WERI-Rb-1 (cell line): ENCODE measurements around the gene BCAP31.
A peak's percentile ranks its signal among the peaks of the same experiment; 100 is the strongest.

ENCODE experiments used
- DNase-seq: peaks from one replicate; pipeline ENCODE4 v3.0.0-alpha.2; 2020
- H3K27ac ChIP-seq: fragments of 250-450 bp; sonication (Bioruptor Pico); 2 replicates; pipeline ENCODE4 v1.5.1; 2020; ENCODE audit warnings: mild to moderate bottlenecking, moderate library complexity
- H3K27me3 ChIP-seq: fragments of 250-450 bp; sonication (Bioruptor Pico); 2 replicates; pipeline ENCODE4 v1.5.1; 2021; ENCODE audit warnings: mild to moderate bottlenecking, low read depth, moderate library complexity; ENCODE audit not compliant: insufficient read depth, severe bottlenecking
- H3K36me3 ChIP-seq: fragments of 250-450 bp; sonication (Bioruptor Pico); 2 replicates; pipeline ENCODE4 v1.5.1; 2020; ENCODE audit warnings: mild to moderate bottlenecking, moderate library complexity
- H3K4me3 ChIP-seq: 2 replicates; pipeline ENCODE4 v1.5.1; 2011; ENCODE audit warnings: low read depth, mild to moderate bottlenecking, control low read depth, low read length
- H3K9me3 ChIP-seq: fragments of 250-450 bp; sonication (Bioruptor Pico); 2 replicates; pipeline ENCODE4 v1.5.1; 2021; ENCODE audit warnings: mild to moderate bottlenecking, moderate library complexity; ENCODE audit not compliant: severe bottlenecking
- TF ChIP-seq, protein P1 (sequence below): IDR thresholded peaks from 2 replicates; pipeline ENCODE4 v1.5.1; 2011; ENCODE audit warnings: low read depth, mild to moderate bottlenecking, control low read depth, inconsistent platforms, low read length

Gene BCAP31

GRCh38 chrX:153770601-153771414 is 46.6 kb upstream of the BCAP31 start:
- peak; percentile 7 for DNase-seq
- TF ChIP-seq, protein P1, sequence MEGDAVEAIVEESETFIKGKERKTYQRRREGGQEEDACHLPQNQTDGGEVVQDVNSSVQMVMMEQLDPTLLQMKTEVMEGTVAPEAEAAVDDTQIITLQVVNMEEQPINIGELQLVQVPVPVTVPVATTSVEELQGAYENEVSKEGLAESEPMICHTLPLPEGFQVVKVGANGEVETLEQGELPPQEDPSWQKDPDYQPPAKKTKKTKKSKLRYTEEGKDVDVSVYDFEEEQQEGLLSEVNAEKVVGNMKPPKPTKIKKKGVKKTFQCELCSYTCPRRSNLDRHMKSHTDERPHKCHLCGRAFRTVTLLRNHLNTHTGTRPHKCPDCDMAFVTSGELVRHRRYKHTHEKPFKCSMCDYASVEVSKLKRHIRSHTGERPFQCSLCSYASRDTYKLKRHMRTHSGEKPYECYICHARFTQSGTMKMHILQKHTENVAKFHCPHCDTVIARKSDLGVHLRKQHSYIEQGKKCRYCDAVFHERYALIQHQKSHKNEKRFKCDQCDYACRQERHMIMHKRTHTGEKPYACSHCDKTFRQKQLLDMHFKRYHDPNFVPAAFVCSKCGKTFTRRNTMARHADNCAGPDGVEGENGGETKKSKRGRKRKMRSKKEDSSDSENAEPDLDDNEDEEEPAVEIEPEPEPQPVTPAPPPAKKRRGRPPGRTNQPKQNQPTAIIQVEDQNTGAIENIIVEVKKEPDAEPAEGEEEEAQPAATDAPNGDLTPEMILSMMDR: no peak
- Histone ChIP-seq H3K4me3 (no peak overlapping the region), H3K9me3 (no peaks in the 10 kb centered on the region), H3K36me3 (no peaks in the 10 kb centered on the region), H3K27ac (no peak overlapping the region), H3K27me3 (peaks cover 27% of the 10 kb centered on the region)

DNA sequence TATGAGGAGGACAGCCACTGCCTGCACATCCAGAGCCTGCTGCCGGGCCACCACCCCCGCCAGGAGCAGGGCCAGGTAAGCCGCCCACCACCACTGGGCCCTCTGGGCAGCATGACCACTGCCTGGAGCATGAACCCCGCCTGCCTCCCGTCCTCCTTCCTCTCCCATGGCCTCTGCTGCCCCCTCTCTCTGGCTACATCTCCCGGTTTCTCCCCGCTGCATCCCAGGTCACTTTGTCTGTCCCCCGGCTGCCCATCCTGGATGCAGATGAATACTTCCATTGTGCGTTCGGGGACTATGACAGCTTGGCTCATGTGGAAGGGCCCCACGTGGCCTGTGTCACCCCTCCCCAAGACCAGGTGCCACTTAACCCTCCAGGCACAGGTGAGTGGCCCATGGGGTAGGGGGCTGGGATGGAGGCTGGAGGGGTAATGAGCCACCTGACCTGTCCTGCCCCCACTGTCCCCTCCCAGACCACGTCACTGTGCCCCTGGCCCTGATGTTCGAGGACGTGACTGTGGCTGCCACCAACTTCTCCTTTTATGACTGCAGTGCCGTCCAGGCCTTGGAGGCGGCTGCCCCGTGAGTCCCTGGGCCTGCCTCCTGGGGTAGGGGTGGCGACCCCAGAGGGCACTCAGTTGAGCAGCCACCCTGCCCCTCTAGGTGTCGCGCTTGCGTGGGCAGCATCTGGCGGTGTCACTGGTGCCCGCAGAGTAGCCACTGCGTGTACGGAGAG is 45.8 kb upstream of the BCAP31 start:
- H3K4me3 ChIP-seq: no peak overlapping the region
- H3K9me3 ChIP-seq: no peaks in the 10 kb centered on the region
- TF ChIP-seq, protein P1: no peak
- no peak overlapping the region for H3K27ac ChIP-seq
- H3K36me3 ChIP-seq: no peaks in the 10 kb centered on the region
- peak; percentile 9 for DNase-seq
- H3K27me3 ChIP-seq: peaks cover 29% of the 10 kb centered on the region

- TF ChIP-seq, protein P1: no peak
- Histone ChIP-seq H3K9me3 (no peaks in the 10 kb centered on the region), H3K27me3 (peaks cover 36% of the 10 kb centered on the region), H3K36me3 (no peaks in the 10 kb centered on the region), H3K27ac (no peak overlapping the region), H3K4me3 (no peak overlapping the region)
- peak; percentile 9 for DNase-seq
These were observed 45.1 kb upstream of the BCAP31 start for GRCh38 chrX:153769158-153769864.

GRCh38 chrX:153768311-153769157 is 44.3 kb upstream of the BCAP31 start:
- Histone ChIP-seq H3K27ac (no peak overlapping the region), H3K4me3 (no peak overlapping the region), H3K36me3 (no peaks in the 10 kb centered on the region), H3K9me3 (no peaks in the 10 kb centered on the region), H3K27me3 (peaks cover 43% of the 10 kb centered on the region)
- DNase-seq: peak; percentile 22
- TF ChIP-seq, protein P1: peak; percentile 59

DNA sequence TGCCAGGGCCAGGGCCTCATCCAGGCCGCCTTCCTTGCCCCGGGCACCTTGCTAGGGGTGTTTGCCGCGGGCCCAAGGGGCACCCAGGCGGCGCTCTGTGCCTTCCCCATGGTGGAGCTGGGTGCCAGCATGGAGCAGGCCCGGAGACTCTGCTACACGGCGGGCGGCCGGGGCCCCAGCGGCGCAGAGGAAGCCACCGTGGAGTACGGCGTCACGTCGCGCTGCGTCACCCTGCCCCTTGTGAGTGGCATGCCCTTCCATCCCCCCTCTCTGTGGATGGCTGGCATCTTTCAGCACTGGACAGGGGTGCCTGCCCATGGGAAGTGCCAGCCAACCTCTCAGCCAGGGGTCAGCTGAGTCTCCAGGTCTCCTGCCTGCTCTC is 43.5 kb upstream of the BCAP31 start:
- Histone ChIP-seq H3K36me3 (no peaks in the 10 kb centered on the region), H3K9me3 (no peaks in the 10 kb centered on the region), H3K27me3 (peaks cover 42% of the 10 kb centered on the region), H3K27ac (no peak overlapping the region), H3K4me3 (no peak overlapping the region)
- TF ChIP-seq, protein P1: no peak
- peak; percentile 6 for DNase-seq
